ENCODE data around the gene DPH6.

DPH6 gene

GRCh38 chr15:35540885-35541284 is 5.1 kb downstream of the DPH6 start:
- peak; percentile 67 for DNase-seq (ENCODE audit: low read depth)

- peak; percentile 58 for DNase-seq (ENCODE audit: low read depth)
These were observed 5.9 kb downstream of the DPH6 start for GRCh38 chr15:35540021-35540420.

- no peak for DNase-seq (ENCODE audit: low read depth)
These were observed 10.5 kb downstream of the DPH6 start for GRCh38 chr15:35535365-35535916.

GRCh38 chr15:35533130-35534110 is 12.5 kb downstream of the DPH6 start:
- peak; percentile 47 for DNase-seq (ENCODE audit: low read depth)

GRCh38 chr15:35530698-35531097 is 15.3 kb downstream of the DPH6 start:
- no peak for DNase-seq (ENCODE audit: low read depth)

GRCh38 chr15:35529784-35530183 is 16.2 kb downstream of the DPH6 start:
- no peak for DNase-seq (ENCODE audit: low read depth)

- no peak for DNase-seq (ENCODE audit: low read depth)
These were observed 23.9 kb downstream of the DPH6 start for GRCh38 chr15:35522061-35522460.

- DNase-seq (ENCODE audit: low read depth): no peak
These were observed 26.3 kb downstream of the DPH6 start for GRCh38 chr15:35519541-35520149.

GRCh38 chr15:35519052-35519451 is 26.9 kb downstream of the DPH6 start:
- DNase-seq (ENCODE audit: low read depth): no peak

GRCh38 chr15:35514759-35515158 is 31.2 kb downstream of the DPH6 start:
- DNase-seq (ENCODE audit: low read depth): no peak

- no peak for DNase-seq (ENCODE audit: low read depth)
These were observed 37.9 kb downstream of the DPH6 start for GRCh38 chr15:35507932-35508638.

- DNase-seq (ENCODE audit: low read depth): no peak
These were observed 39.6 kb downstream of the DPH6 start for GRCh38 chr15:35506272-35506870.

GRCh38 chr15:35505809-35506208 is 40.2 kb downstream of the DPH6 start:
- DNase-seq (ENCODE audit: low read depth): no peak

GRCh38 chr15:35505141-35505540 is 40.8 kb downstream of the DPH6 start:
- DNase-seq (ENCODE audit: low read depth): no peak

- DNase-seq (ENCODE audit: low read depth): no peak
These were observed 46.2 kb downstream of the DPH6 start for GRCh38 chr15:35499723-35500122.

- DNase-seq (ENCODE audit: low read depth): no peak
These were observed 49.4 kb downstream of the DPH6 start for GRCh38 chr15:35496585-35496984.

GRCh38 chr15:35495080-35495479 is 50.9 kb downstream of the DPH6 start:
- DNase-seq (ENCODE audit: low read depth): no peak

- no peak for DNase-seq (ENCODE audit: low read depth)
These were observed 54.0 kb downstream of the DPH6 start for GRCh38 chr15:35491999-35492398.

GRCh38 chr15:35491173-35491572 is 54.8 kb downstream of the DPH6 start:
- no peak for DNase-seq (ENCODE audit: low read depth)

- no peak for DNase-seq (ENCODE audit: low read depth)
These were observed 55.5 kb downstream of the DPH6 start for GRCh38 chr15:35490511-35490910.

- DNase-seq (ENCODE audit: low read depth): no peak
These were observed 58.5 kb downstream of the DPH6 start for GRCh38 chr15:35487417-35487816.

- no peak for DNase-seq (ENCODE audit: low read depth)
These were observed 59.7 kb downstream of the DPH6 start for GRCh38 chr15:35486296-35486695.
